HG02798 (cell line): ENCODE measurements around the gene ZNF532.
"Not testable (repeated sequence)": the region's sequence is repeated elsewhere in the genome, so short reads cannot be mapped to it uniquely, and the experiment has no call there.

Source experiments
- ATAC-seq: cut with Tn5 transposase; IDR thresholded peaks from one replicate; pipeline ENCODE4 v1.9.1; 2021; ENCODE audit warnings: mild to moderate bottlenecking; ENCODE audit not compliant: unreplicated experiment, poor library complexity

The ZNF532 gene, protein sequence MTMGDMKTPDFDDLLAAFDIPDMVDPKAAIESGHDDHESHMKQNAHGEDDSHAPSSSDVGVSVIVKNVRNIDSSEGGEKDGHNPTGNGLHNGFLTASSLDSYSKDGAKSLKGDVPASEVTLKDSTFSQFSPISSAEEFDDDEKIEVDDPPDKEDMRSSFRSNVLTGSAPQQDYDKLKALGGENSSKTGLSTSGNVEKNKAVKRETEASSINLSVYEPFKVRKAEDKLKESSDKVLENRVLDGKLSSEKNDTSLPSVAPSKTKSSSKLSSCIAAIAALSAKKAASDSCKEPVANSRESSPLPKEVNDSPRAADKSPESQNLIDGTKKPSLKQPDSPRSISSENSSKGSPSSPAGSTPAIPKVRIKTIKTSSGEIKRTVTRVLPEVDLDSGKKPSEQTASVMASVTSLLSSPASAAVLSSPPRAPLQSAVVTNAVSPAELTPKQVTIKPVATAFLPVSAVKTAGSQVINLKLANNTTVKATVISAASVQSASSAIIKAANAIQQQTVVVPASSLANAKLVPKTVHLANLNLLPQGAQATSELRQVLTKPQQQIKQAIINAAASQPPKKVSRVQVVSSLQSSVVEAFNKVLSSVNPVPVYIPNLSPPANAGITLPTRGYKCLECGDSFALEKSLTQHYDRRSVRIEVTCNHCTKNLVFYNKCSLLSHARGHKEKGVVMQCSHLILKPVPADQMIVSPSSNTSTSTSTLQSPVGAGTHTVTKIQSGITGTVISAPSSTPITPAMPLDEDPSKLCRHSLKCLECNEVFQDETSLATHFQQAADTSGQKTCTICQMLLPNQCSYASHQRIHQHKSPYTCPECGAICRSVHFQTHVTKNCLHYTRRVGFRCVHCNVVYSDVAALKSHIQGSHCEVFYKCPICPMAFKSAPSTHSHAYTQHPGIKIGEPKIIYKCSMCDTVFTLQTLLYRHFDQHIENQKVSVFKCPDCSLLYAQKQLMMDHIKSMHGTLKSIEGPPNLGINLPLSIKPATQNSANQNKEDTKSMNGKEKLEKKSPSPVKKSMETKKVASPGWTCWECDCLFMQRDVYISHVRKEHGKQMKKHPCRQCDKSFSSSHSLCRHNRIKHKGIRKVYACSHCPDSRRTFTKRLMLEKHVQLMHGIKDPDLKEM (N-terminal part only)

DNA sequence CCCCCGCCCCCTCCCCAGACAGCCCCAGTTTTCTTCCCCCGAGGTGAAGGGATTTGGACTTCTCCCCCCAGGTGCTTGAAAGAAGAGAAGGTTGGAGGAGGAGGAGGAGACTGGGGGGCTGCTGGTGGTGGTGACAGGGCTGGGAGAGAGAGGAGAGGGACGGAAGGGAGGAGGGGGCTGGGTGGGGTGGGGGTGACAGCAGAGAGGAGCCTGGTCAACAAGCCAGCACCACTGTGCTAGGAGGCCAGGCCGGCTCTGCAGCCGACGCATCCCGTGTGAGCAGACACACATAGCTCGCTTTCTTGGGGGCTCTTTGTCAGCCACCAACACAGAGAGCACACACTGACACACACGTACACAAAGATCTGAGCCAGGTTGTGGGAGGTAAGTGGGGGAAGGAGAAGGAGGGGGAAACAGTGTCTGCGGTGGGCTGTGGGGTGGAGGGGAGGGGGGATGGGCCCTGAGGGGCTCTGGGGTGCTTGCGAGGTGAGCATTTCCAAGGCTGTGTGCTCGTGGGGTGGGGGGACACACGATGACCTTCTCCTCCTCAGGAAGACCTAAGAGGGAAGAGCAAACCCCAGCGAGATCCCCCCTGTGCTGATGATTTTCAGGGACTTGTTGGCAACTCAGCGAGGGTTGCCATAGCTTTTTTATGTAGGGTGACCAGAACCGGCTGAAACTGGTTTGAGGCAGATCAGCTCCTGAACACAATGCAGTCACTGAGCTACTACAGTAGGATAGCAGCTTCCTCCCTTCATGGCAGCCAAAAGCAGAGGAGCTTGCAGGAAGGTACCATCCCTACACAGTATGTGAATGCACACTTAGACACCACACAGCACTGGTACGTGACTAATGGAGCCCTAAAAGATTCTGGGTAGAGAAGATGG lies at the start of gene ZNF532:
ZNF532 (plus strand) TSS at position 732 of the 887 bp plus-strand sequence. CDS start 53,411 bp downstream, outside the sequence.
- no peak for ATAC-seq

DNA sequence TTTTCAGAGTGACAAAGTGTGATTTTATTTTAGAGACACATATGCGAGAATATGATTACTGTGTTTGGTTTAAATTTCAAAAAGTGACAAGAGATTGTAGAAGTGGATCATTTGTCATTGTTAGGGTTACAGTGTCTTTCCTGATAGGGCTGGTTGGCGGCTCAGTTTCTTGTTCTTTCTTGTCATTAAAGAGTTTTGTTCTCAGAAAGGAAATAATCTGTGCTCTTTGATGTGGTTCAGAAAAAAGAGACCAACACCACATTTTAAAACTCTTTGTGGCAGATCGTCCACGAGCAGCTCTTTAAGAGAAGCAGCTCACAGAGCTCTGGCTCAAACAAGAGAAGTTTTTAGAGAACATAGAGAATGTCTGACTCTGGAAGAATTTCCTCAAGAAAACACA lies 45.6 kb upstream of the ZNF532 start:
- no peak for ATAC-seq

- no peak for ATAC-seq
Measured at GRCh38 chr18:58820251-58820650, 44.4 kb upstream of the ZNF532 start.

GRCh38 chr18:58822944-58823343 lies 41.7 kb upstream of the ZNF532 start:
- ATAC-seq, result no peak

GRCh38 chr18:58823412-58823811 lies 41.3 kb upstream of the ZNF532 start:
- ATAC-seq, result no peak

DNA sequence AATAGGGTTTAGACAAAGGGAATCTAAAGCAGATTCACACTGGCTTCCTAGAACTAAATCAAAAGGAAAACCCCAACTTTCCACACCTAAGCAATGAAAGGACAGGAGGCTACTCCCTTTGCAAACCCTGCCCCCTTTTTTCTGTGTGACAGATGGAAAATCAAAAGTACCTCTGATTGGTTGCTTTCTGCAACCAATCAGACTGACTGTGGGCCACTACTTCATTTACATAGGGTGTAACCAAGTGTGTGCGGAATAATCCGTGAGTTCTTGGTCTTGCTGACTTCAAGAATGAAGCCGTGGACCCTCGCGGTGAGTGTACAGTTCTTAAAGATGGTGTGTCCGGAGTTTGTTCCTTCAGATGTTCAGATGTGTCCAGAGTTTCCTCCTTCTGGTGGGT lies 37.8 kb upstream of the ZNF532 start:
- not testable (repeated sequence) for ATAC-seq

GRCh38 chr18:58827428-58827827 lies 37.2 kb upstream of the ZNF532 start:
- no peak for ATAC-seq

DNA sequence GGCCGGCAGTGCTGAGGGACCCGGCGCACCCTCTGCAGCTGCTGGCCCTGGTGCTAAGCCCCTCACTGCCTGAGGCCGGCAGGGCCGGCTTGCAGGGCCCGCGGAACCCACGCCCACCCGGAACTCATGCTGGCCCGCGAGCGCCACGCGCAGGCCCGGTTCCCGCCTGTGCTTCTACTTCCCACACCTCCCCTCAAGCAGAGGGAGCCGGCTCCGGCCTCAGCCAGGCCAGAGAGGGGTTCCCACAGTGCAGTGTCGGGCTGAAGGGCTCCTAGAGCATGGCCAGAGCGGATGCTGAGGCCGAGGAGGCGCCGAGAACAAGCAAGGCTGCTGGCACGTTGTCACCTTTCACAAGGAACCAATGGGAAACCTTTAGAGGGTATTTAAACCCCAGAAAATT lies 36.8 kb upstream of the ZNF532 start:
- ATAC-seq, result no peak

GRCh38 chr18:58828399-58829121 lies 36.1 kb upstream of the ZNF532 start:
- ATAC-seq, result no peak

DNA sequence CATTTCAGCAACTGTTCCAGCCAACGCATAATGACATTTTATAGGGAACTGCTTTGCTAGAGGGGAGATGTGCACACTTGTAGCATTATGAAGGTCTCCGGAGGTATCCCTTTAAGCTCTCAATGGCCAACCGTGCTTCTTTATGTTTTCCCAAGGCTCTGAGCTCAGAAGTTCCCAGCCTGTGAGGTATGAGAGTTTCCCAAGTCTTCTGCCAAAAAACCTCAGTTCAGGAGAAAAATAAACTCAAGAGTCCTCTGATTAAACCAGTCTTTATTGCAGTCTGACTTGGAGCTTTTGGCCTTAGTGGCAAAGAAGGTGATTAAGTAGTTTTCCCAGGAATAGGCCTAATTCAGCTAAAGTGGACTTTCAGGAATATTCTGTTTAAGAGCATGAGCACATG lies 35.4 kb upstream of the ZNF532 start:
- no peak for ATAC-seq

- not testable (repeated sequence) for ATAC-seq
Measured at GRCh38 chr18:58829886-58830285, 34.8 kb upstream of the ZNF532 start.

GRCh38 chr18:58831606-58832005 lies 33.1 kb upstream of the ZNF532 start:
- ATAC-seq, result no peak

DNA sequence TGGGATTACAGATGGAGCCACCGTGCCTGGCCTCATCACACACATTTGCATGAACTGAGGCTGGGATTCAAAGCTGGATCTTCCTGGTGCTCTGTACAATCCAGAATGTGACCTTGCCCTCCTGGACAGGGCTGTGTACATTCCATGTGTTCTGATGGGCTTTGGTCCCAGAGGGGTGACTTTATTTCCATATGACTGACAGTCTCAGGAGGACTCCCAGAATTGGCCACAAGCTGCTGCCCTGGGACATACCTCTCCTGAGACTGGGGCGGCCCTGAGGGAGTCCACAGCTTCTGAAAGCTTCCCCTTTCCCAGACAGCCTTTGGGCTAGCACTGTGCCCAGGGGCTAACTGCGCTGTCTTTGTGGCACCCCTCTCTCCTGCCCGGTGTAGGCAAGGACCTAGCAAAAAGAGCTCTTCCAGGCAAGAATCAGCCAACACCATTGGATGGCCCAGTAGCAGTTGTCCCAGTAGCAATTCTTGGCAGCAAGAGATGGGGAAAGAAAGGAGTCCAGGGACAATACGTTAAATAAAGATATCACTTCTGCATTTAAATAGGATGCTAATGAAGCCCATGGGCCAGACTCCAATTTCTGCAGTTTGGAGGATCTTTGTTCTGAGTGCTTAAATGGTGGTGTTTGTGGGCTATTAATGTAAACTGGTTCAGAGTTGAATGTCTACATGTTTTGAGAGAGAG lies 26.4 kb upstream of the ZNF532 start:
- ATAC-seq, result no peak

DNA sequence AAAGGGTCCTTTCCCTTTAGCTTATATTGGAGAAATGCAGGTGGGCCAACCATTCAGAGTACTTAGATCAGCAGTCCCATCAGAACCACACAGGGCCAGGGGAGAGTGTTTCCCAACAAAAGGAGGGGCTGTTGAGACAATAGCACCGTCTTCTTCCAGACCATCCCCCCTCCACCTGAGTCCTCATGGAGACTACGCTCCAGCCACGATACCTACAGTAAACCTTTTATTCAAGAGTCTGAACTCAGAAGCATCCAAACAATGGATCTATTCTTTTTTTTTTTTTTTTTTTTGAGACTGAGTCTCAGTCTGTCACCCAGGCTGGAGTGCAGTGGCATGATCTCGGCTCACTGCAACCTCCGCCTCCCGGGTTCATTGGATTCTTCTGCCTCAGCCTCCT lies 25.7 kb upstream of the ZNF532 start:
- ATAC-seq, result no peak

DNA sequence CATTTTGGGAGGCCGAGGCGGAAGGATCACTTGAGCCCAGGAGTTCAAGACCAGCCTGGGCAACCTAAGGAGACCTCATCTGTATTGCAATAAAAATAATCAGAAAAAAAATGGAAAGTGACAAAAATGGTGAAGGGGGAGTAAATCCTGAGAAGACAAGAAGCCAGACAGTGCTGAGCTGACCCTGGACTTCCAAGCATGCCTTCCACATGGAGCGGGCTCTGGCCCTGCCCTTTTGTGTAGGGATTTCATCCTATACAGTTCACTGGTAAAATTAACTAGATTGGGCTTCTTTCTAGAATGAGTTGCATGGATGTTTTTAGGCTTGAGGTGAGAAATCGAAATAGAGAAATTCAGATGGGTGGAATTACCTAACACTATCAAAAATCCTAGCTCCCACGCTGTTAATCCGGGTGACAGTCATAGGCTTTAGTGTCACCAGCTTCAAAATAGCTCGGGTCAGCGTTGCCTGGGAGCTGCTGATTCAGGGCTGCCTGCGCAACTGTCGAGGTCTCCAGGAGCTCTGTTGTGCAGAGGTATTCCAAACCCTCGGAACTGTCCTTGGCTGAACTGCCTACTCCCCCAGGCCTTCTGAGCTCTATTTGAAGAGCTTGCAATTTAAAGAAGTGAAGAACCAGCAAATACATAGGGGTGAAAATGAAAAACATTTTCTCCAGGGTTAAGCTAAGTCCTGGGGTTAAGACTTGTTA lies 21.5 kb upstream of the ZNF532 start:
- no peak for ATAC-seq

GRCh38 chr18:58843688-58844035 lies 21.0 kb upstream of the ZNF532 start:
- ATAC-seq, result no peak

GRCh38 chr18:58844871-58845270 lies 19.8 kb upstream of the ZNF532 start:
- no peak for ATAC-seq
